HG03196 (cell line): Measurements from ENCODE around the gene MMP24OS.

Experiments
- ATAC-seq: cut with Tn5 transposase; IDR thresholded peaks from one replicate; pipeline ENCODE4 v1.9.1; 2021; ENCODE audit not compliant: unreplicated experiment

MMP24OS gene

DNA sequence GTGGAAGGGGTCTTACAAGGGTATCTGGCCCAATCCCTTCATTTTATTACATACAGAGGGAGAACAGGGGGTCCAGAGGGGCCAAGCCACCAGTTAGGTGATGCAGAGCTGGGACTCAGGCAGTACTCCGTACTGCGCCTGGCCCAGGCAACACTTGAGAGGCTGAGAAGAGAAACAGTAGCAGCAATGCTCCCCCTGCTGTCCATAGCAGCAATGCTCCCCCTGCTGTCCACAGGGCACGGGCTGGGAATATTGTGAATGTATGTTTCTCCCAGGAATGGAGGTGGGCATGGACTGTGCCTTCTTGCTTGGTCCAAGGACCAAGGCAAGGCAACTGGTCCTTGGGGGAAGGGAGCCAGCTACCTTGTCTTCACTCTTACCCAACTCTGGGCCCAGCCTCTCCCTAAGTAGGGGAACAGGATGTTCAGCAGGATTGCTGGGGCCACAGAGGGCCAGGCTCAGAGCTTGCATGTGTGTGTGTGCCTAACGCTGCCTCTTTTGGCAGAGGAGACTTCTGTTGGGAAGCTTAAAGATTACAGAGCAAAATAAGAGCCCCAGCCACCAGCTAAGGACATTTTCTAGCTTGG, 29.1 kb upstream of the MMP24OS start:
- no peak for ATAC-seq

DNA sequence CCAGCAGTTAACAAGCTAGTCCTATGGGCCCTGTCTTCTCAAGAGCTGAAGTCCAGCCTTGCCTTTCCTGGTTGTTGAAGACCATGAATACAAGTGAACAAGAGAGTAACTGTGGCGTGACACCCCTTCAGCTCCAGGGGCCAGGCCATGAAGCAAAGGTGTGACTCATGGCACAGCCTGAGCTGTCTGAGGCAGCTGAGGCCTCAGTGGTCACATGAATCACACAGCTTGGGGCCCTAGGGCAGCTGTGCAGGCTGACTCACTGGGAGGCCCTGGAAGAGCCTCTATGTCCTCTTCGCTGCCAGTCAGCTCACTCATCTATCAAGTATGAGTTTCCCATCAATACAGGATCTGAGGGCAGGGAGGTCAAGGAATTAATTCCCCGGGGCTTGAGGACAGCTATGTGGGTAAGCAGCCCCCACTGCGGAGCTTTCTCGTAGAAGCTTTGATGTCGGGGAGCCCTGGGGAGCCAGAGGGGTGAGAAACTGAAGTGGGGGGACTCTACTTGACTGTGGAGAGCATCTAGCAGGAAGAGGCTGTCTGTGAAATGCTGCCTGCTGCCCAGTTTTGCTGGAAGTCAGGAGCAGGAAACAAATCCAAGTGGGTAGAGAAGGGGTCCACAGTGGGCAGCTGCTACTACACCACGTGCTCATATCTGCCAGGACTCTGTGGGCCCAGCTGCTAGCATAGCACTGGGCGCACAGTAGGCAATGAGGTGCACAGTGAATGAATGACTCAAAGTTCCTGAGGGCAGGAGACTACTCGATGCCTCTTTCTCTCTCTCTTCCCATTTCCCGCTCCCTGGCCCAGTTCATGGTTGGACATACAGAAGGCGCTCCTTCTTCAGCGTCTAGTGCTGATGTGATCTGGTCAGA, 28.0 kb upstream of the MMP24OS start:
- ATAC-seq: no peak

DNA sequence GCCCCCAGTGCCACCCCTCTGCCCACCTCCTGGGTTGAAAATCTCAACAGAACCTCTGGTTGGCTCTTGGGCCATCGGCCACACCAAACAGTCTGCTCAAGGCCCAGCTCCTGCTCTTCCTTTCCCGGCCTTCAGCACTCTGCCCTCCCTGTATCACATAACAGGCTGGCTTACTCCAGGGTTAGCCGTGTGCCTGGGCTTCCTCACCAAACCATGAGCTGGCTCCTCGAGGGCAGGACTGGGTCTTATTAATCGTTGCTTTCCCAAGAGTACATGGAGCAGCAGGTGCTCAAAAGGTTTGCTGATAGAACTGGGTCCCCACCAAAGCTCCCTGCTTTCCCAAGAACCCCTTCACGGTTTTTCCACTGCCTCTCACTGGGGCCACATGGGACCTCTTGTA, 27.0 kb upstream of the MMP24OS start:
- no peak for ATAC-seq

DNA sequence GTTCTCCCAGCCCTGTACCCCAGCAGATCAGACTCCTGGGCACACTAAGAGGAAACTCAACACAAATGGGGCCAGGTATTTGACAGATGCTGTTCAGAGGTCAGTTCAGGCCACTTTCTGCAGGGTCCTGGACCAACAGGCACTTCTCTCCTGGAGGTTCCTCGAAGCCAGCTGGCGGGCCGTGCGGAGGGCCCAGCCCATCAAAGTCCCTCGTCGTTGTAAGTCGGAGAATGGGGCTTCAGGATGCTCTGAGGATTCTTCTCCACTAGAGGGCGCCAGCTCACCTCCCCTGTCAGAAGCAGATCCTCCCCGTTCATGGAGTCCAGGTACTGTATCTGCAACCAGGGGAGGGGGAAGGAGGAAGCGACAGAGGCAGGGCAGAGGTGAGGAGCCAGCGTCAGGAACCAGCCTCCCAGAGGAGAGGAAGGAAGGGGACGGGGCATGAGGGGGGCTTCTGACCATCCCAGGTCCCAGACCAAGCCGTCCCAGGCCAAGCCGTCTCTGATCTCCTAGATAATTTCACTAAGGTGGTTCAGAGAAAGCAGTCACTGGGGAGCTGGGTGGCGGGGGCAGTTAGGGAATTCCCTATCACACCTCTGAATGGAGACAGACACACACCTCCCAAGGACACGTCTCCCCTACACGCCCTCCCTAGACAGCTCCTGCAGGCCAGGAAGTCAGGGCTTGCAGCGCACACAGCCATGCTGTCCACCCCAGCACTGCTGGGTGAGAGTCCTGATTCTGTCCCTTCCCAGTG, 26.0 kb upstream of the MMP24OS start:
- ATAC-seq: no peak

DNA sequence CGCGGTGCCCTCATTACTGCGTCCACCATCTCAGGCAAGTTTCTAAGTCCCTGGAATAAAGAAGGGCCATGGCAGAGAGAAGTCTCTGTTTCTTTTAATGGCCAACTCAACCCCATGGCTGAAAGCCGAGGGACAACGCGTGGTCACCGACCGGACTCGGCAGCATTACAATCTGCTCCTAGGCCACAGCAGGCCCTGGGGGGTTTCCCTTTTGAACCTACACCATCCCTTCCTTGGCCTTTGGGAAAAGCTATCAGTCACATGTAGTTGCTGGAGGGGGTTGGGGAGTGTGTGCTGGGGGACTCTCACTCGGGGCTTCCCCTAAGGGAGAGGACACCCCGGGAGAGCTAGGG, 25.4 kb upstream of the MMP24OS start:
- ATAC-seq: no peak

DNA sequence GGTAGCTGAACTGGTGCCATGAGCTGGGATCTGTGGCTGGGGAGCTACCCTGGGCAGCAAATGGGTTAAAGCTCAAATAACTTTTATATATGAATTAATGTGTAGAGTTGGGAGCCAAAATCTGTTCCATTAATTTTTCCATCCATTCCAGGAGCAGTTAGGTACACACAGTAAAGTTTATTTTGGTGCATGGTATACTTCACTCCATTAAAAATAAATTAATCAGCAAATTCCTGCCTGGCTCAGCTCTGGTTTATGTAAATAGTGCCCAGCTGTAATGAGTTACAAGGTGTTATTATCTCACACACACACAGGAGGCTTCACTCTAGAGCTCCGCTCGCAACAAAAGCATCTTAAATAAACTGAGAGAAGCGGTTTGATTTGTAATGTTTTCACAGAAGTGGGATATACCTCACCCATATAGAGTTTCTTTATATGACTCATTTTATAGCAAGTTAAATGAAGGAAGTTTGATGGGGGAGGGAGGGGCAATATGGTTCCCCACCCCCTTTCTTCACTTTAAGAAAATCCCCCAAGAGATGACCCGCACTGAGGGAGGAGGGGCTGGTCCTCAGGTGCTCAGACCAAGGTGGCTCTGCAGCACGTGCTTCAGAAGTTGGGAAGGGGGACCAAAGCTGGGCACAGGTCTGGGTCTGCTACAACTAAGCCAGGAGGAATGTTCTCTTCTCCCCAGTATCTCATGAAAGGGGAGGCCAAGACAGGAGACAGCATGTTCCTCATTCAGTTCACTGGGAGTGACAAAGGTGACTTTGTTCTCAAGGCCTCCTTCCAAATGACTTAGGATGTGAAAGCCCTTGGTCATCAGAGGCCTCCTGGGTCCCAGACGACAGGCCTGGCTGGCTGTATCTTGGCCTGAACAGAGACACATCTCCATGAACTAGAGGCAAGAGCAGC, 24.8 kb upstream of the MMP24OS start:
- ATAC-seq: no peak

DNA sequence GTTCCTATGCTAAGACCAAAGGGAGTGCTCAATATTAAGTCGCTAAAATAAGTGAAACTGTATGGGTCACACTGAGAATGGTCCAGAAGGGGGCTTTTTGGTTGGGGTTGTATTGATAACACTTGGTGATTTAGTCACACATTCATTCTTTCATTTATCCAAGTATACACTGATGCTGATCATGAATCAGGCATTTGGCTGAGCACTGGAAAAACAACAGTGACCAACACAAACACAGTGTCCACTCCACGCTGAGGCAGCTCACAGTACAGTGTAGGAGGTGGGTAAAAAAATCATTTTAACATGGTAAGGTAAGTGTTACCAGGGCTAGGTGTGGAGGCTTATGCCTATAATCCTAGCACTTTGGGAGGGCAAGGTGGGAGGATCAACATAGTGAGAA, 23.5 kb upstream of the MMP24OS start:
- ATAC-seq: no peak

DNA sequence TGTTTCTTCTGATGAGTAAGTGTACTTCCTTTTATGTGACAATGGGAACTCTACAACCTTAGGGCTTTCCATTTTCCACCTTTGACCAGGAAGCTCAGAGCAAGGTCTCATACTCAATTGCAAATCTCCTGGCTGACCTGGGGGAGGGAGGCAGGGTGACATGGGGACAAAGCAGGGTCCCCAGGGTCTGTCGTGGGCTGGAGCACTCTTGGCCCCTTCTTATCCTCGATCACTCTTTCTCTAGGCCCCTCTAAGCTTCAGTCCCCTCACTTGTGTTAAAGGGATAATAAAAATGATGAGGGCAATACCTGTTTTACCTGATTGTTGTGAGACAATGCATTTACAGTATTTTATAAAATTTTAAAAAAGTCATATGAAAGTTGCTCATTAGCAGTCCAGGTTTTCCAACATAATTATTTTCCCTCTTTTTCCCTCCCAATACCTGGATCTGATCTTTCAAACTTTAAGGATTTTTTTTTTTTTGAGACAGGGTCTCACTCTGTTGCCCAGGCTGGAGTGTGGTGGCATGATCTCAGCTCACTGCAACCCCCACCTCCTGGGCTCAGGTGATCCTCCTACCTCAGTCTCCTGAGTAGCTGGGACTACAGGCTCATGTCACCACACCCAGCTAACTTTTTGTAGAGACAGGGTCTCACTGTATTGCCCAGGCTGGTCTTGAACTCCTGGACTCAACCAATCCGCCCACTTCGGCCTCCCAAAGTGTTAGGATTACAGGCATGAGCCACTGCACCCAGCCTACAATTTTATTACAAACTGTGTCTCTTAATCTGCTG, 22.7 kb upstream of the MMP24OS start:
- no peak for ATAC-seq

DNA sequence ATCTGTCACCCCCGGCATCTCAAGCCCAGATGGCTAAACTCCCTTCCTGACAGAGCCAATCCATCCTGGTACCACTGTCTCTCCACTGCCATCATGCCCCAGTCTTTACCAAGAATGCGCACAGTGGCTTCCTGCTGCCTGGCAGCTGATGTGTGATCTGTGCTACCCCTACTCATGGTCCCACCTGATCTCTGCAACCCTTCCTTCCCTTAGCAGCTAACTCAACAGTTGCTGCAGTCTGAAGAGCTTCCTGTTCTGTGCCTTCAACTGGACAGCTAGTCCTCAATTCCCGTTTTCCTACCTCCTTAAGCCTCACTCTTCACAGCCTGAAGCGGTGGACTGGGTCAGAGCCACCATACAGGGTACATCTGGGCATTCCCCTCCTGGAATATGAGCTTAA, 21.9 kb upstream of the MMP24OS start:
- no peak for ATAC-seq

DNA sequence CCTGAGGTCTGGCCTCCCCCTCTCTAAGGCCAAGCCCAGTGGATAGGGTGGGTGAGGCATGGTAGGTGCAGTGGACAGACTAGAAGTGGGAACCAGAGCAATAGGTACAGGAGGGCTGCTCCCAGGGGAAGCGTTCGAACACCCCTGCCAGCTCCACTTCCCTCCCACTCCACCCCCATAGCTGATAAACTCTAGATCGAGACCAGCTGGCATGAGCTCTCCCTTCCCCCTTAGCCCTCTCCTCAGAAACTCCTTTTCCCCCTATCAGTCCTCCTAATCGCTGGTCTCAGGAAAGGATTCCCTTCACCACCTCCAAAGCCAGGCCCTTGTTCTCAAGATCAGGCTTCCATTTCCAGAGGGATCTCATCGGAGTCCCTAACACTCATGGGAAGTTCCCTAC, 20.3 kb upstream of the MMP24OS start:
- no peak for ATAC-seq

DNA sequence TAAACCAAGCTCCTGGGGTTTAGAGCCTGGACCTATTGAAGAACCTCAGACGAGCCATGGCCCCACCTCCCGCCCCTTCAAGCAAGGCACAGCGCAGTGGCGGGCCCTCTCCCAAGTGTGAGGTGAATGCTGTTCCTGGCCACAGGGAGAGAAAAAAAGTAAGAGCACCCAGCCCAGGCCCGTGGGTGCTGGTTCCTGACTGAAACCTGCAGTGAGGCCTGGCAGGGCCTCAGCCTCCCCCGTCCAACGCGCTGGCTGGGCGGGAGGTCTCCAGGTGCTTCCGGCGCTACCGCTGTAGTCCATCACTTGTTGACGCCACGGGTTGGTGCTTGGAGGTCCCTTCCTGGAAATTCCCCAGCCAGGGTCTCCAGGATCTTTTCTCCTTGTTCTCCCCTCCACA, 19.8 kb upstream of the MMP24OS start:
- ATAC-seq: no peak

DNA sequence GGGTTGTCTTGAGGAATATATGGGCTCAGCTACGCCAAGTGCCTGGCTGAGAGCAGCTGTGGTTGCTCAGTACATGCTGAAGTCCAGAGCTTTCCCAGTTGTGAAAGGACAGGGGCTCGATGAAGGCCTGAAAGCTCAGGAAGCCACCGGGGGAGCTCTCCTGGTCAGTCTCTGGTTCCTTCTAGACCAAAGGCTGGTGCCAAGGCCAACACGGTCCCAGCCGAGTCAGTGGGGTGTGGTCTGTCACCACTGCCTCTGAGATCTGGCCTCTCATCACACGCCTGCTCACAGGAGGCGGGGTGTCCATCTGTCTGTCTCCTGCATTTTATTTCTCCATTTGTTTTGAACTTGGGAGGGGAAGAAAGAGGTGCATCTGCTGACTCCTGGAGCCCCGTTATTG, 19.2 kb upstream of the MMP24OS start:
- no peak for ATAC-seq

DNA sequence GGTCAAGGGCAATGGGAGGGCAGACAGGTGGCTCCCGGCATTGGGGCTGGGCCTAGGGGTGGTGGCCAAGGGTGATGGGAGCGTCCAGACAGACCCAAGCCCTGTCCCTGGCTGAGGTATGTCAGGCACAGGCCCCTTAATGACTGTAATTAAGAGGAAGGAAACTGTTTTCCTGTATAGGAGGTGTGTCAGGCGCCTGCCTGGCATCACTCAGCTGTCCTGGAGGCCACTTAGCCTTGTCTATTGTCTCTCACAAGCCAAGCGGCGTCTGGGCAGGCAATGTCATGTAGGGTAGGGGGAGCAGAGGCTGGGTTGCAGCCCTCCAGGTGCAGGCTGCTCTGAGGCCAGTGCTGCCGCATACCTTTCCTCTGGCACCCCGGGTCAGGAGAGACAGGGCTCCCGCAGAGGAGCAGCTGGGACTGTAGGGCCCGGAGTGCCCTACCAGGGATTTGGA, 18.2 kb upstream of the MMP24OS start:
- ATAC-seq: no peak

DNA sequence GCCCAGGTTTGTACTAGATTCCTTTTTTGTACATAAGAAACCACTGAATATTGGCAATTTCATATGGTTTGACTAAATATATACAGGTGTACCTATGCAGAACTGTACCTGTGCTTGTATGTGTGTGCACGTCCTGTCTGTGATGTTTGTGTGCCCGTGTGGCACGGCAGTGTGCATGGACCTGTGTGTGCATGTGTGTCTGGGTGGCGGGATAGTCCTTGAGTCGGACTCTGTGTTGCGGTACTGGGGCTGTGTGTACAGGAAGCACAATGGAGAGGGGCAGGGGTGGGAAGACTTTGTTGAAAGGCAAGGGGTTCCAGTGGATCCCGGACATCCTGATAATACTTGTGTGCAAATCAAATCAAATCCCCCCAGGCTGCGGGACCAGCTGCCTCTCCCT, 17.8 kb upstream of the MMP24OS start:
- ATAC-seq: no peak

DNA sequence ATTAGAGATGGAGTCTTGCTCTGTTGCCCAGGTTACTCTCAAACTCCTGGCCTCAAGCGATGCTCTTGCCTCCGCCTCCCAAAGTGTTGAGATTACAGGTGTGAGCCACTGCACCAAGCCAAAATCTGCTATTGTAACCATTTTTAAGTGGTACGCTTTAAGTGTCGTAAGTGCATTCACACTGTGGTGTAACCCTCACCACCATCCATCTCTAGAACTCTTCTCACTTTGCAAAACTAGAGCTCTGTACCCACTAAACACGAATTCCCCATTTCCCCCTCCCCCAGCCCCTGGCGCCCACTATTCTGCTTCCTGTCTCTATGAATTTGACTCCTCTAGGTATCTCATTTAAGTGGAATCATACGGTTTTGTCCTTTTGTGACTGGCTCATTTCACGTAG, 17.1 kb upstream of the MMP24OS start:
- no peak for ATAC-seq

DNA sequence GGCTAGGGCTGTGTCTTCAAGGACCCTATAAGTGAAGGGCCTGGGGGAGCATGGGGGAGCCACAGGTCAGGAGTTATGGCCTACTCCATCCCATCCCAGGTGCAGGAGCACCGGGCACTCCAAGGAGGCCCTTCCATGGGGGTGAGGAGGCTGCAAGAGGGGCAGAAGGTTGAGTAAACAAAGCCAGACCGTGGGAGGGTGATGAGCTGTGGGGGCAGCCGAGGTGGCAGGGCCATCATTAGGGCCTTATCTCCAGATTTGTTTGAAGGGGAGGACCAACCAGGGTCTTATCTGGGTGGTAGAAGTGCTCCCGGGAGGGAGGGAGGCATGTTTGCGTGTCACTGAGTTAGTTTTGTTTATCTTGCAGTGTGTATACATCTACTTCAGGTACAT, 16.4 kb upstream of the MMP24OS start:
- ATAC-seq: no peak

DNA sequence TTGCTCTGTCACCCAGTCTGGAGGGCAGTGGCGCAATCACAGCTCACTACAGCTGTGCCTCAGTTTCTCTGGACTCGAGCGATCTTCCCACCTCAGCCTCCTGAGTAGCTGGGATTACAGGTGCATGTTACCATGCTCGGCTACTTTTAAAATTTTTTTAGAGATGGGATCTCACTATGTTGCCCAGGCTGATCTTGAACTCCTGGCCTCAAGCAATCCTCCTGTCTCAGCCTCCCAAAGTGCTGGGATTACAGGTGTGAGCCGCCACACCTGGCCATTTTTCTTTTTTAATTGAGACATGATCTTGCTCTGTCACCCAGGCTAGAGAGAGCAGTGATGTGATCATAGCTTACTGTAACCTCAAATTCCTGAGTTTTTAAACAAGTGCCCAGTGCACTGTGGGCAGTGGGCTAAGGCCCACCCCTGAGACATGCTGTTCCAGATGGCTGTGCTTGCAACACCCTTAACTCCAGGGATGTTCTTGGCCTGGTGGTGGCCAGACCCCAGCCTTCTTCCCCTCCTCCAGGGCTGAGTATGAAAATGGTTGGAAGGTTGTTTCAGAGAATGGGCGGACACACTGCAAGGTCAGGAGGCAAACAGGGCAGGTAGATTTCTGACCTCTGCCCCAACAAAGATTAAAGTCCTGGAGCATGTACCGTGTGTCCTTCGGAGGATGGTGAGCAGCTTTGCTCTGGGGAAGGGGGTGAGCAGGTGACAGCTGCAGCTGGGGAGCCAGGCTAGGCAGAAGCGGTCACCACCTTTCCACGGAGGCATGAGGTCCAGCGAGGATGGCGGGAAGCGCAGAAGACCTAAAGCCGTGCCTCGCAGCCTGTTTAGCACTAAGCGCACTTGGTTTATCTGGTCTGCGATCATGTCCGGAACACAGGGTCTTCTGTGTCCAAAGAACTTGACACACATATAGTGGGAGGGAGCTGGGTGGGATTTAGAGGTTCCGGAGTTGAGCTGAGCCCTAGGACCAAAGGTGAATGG, 15.7 kb upstream of the MMP24OS start:
- no peak for ATAC-seq

DNA sequence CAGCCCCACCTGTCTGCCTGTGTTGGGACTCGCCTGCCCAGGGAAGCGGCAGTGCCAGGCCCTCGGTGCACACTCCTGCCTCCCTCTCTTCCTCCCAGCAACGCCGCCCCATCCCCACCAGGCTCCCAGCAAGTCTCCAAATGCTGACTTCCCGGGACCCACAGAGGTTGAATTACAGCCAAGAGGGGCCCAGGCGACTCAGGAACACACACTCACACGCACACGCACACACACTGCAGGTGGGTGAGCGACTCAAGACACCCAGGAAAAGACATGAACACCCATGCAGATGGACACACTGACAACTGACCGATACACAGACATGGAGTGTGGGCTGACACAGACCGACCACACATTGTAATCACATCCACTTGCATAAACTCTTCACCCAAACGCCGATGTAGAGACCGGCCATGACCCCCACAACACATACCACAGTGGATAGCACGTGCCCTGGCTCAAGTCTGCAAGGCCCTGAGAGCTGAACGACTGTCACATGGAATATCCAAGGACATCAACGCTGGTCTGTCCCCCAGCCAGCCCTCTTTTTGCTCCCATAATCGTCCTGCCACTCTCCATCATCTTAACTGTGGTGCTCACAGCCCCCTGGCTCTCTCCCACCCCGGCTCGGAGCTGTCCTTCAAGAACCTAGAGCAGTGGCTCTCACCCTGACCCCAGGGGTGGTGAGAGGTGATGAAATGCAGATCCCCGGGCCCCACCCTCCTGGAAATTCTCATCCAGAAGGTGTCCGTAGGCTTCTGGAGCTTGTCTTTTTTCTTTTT, 14.8 kb upstream of the MMP24OS start:
- no peak for ATAC-seq
